SKM-1 treated with dmso at 0.1 percent for 144 hours (cell line): Measurements from ENCODE around the gene JUP.
"Not testable (repeated sequence)": the region's sequence is repeated elsewhere in the genome, so short reads cannot be mapped to it uniquely, and the experiment has no call there.

Experiments used
- DNase-seq: peaks from one replicate; lab custom pipeline; 2025; ENCODE audit not compliant: unreplicated experiment; lab: John Stamatoyannopoulos, UW

JUP gene

GRCh38 chr17:41786227-41787020 lies at the start of gene JUP:
Gene JUP, minus strand, starts transcription at chr17:41786711. Its CDS starts 14,857 bp downstream, at chr17:41771854.
- DNase-seq: peak; percentile 90

- DNase-seq: peak; percentile 19
Observed at GRCh38 chr17:41835800-41836549, 49.5 kb upstream of the JUP start, which contains the start of gene NT5C3B. Gene NT5C3B, minus strand, starts transcription at chr17:41836232. Its CDS starts 39 bp downstream, at chr17:41836193.

GRCh38 chr17:41835214-41835799 lies 48.8 kb upstream of the JUP start:
- DNase-seq: no peak

GRCh38 chr17:41829961-41830360 lies 43.5 kb upstream of the JUP start:
- DNase-seq: not testable (repeated sequence)

- DNase-seq: no peak
Observed at GRCh38 chr17:41825175-41825845, 38.8 kb upstream of the JUP start.

- no peak for DNase-seq
Observed at GRCh38 chr17:41824086-41824485, 37.6 kb upstream of the JUP start.

- DNase-seq: no peak
Observed at GRCh38 chr17:41823580-41823979, 37.1 kb upstream of the JUP start.

GRCh38 chr17:41823141-41823524 lies 36.6 kb upstream of the JUP start:
- no peak for DNase-seq

GRCh38 chr17:41822216-41823140 lies 36.0 kb upstream of the JUP start:
- DNase-seq: no peak

GRCh38 chr17:41821776-41822175 lies 35.3 kb upstream of the JUP start:
- no peak for DNase-seq

- DNase-seq: no peak
Observed at GRCh38 chr17:41818024-41818423, 31.5 kb upstream of the JUP start.

GRCh38 chr17:41816637-41817320 lies 30.3 kb upstream of the JUP start:
- DNase-seq: no peak

GRCh38 chr17:41814195-41814594 lies 27.7 kb upstream of the JUP start:
- DNase-seq: no peak

GRCh38 chr17:41813699-41814124 lies 27.2 kb upstream of the JUP start:
- DNase-seq: no peak

GRCh38 chr17:41813152-41813680 lies 26.7 kb upstream of the JUP start:
- DNase-seq: no peak

- DNase-seq: no peak
Observed at GRCh38 chr17:41812381-41813151, 26.1 kb upstream of the JUP start, which contains the start of gene FKBP10. Gene FKBP10, plus strand, starts transcription at chr17:41813004. Its CDS starts 31 bp downstream, at chr17:41813035.

- peak; percentile 77 for DNase-seq
Observed at GRCh38 chr17:41811549-41812380, 25.3 kb upstream of the JUP start, which contains the start of gene P3H4. Gene P3H4, minus strand, starts transcription at chr17:41811949. Its CDS starts 34 bp downstream, at chr17:41811915.
